Measurements from ENCODE around the gene SLC24A2. TPM values are rescaled to one million over a fixed set of nuclear protein-coding genes. Genes with fewer than 3 reads are reported as not detected.
"Not testable (repeated sequence)": the region's sequence is repeated elsewhere in the genome, so short reads cannot be mapped to it uniquely, and the experiment has no call there.

The SLC24A2 gene
- not detected in 2 replicates for total RNA-seq

DNA sequence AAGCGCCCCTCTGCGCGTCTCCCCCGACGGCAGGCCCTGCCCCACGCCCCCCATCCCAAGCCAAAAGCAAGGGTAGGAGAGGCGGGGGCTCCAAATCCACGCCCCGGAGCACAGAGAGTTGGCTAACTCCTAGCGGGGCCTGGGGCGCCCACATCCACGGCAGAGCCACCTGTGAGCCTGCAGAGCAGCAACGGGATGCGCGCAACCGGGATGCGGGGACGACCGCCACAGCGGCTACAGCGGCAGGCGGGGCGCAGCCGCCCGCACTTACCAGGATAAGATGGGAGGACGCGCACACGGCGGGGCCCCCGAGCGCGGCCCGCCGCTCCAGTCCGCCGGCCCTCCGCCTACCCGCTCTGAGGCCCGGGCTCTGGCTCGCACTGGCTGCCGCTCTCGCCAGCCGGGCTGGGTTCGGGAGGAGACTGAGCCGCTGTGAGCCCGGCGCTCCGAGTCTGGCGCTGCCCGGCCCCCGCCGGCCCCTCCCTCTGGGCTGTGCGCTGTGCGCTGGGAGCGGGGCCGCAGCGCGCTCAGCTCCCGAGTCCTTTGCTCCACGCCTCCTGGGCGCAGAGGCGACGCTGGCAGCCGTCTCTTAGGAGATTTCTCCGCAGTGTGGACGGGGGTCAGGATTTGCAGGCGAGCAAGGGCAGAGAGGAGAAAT lies at the start of gene SLC24A2:
Gene SLC24A2 (minus strand): TSS at position 424 of the 658 bp plus-strand sequence.
- DNase-seq (ENCODE audit: low read depth in 2 of 2), result no peak

DNA sequence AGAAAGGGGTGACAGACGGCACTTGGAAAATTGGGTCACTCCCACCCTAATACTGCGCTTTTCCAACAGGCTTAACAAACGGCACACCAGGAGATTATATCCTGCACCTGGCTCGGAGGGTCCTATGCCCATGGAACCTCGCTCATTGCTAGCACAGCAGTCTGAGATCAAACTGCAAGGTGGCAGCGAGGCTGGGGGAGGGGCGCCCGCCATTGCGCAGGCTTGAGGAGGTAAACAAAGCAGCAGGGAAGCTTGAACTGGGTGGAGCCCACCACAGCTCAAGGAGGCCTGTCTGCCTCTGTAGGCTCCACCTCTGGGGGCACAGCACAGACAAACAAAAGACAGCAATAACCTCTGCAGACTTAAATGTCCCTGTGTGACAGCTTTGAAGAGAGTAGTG lies 44.5 kb upstream of the SLC24A2 start:
- not testable (repeated sequence) for DNase-seq (ENCODE audit: low read depth in 2 of 2)

DNA sequence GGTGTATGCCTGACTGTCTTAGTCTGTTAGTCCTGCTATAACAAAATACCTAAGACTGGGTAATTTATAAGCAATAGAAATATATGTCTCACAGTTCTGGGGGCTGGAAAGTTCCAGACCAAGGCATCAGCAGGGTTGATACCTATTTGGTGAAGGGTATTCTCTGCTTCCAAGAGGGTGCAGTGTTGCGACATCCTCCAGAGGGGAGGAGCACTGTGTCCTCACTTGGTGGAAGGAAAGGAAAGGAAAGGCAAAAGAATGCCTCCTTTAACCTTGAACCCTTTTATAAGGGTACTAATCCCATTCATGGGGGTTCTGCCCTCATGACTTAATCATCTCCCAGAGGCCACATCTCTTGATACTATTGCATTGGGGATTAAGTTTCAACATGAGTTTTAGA lies 42.0 kb upstream of the SLC24A2 start:
- no peak for DNase-seq (ENCODE audit: low read depth in 2 of 2)

DNA sequence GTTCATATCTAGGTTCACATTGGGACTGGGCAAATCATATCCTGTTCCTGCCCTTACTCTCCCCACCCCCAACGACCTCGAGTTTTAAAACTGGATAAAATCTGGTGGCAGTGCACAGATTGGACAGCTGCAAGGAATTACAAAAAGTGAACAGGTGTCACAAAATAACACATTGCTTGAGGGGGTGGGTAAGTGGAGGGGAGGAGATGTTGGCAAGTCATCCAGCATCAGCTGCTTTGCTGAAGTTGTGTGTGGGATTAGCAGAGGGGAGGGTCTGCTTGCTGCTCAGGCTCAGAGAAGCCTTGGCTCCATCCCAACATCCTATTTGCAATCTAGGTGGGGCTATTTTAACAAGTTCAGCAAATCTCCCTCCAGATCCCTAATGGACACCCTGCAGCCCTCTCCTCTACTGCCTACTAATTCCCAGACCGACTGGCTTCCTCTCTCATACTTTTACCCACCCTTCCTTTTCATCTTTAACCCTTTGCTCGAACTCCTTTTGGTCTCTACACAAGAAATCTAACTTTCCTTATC lies 39.8 kb upstream of the SLC24A2 start:
- DNase-seq (ENCODE audit: low read depth in 2 of 2), result no peak

DNA sequence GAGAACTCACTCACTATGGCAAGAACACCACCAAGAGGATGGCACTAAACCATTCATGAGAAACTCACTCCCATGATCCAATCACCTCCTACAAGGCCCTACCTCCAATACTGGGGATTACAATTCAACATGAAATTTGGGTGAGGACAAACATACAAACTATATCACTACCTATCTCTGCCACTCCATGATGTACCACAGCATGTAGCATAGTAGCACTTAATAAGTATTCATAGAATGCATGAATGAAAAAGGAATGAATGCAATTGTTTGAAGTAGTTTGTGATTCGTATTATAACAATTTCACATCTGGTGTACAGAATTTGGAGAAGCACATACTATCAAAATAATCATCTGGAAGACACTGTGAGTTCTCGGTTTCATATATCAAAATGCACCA lies 27.9 kb upstream of the SLC24A2 start:
- DNase-seq (ENCODE audit: low read depth in 2 of 2), result no peak

DNA sequence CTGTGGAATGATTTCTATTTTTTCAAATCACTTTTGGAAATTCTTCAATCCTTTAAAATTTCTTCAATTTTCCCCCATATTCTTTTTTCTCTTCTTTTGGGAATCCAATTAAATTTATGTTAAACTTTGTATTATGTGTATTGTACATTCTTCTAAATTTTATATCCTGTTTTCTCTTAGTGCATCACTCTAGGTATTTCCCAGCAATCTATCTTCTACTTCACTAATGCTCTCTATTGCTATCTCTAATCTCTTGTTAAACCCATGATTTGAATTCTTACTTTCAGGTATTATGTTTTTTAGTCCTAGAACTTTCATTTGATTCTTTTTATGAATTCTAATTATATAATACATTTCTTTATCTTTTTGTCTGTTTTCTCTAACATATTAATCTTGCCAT lies 23.4 kb upstream of the SLC24A2 start:
- no peak for DNase-seq (ENCODE audit: low read depth in 2 of 2)

DNA sequence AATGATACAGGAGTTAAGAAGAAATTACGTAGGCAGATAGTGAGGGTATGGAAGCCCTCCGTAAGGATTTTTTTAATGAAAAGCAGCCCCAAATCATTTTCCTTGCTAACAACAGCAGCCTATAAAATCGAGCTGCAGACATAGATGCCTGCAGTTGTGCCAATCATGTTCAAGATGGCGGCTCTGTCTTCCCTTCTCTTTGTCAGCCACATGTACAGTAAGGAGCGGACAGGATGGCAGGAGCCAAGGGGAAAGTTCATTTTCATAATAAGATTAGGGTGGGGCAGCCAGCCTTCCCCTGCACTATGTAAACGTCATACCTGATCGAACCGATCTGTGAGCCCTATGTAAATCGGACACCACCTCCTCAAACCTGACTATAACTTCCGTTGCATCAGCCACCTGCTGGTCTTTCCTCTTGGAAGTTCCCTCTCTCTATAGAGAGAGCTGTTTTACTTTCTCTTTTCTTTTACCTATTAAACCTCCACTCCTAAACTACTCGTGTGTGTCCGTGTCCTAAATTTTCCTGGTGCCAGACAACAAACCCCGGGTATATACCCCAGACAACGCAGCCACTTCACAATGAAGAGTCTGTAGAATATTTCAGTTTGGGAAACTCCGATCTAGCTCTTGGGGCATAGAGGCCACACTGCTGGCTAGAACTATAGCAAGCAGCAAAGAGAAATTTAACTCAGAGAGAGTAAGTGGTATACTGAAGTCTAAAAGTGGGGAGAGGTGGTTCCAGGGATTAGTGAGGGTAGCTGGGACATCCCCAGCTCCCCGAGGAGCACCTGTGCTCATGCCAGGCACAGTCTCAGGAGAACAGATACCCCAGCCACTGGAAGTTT lies 20.8 kb upstream of the SLC24A2 start:
- DNase-seq (ENCODE audit: low read depth in 2 of 2), result no peak

DNA sequence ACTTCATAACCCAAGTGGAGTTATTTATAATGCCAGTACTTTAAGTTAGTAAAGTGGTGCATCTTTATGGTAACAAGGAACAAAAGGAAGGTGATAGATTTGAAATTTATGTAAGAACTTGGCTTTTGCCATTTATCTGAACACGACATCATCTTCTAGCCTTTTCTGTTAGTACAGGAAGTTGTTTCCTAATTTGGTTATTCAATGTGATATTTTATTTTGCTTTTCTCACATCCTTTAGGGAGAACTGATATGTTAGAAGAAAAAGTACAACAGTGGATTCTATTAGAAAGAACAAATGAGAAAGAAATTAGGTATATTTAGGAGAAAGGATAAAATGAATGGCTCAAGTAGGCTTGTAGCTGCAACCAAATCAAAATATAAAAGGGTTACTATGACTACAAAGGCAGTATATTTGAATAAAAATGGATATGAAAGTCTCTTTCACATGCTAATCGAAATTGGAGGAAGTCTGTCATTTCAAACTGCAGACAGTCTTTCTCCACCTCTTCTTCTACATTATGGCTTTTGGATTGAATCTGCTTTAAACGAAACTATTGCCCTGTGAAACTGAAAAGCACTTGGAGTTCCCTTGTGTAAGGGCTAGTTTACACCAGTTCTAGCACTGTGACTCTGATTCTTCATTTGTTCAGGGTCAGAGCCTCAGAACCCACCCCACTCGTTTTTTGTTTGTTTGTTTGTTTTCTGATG lies 18.5 kb upstream of the SLC24A2 start:
- DNase-seq (ENCODE audit: low read depth in 2 of 2), result no peak

DNA sequence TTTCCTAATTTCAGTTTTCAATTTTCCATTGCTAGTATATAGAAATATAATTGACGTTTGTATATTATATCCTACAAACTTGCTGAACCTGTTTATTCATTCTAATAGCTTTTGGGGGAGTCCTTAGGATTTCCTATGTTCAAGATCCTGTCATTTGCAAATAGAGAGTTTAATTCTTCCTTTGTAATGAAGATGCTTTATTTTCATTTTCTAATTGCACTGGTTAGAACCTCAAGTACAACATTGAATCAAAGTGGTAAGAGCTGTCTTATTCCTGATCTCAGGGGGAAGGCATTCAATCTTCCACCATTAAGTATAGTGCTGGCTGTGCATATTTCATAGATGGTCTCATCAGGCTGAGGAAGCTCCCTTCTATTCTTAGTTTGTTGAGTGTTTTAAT lies 15.6 kb upstream of the SLC24A2 start:
- DNase-seq (ENCODE audit: low read depth in 2 of 2), result no peak

DNA sequence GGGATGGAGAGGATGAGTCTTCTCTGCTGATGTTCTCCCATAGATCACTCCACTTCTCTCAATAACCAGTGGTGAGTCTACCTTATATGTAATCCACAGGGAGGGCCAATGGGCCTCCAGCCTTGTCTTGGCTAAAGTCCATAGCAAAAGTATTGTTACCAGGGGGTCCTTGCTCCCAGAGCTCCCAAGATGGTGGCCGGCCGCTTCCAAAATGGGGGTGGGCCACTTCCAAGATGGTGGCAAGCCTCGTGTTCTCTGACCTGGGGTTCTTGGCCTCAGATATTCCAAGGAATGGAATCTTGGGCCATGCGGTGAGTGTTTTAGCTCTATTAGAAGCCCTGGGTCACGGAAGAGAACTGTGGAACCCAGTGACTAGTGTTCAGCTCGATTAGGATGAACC lies 12.0 kb upstream of the SLC24A2 start:
- no peak for DNase-seq (ENCODE audit: low read depth in 2 of 2)

DNA sequence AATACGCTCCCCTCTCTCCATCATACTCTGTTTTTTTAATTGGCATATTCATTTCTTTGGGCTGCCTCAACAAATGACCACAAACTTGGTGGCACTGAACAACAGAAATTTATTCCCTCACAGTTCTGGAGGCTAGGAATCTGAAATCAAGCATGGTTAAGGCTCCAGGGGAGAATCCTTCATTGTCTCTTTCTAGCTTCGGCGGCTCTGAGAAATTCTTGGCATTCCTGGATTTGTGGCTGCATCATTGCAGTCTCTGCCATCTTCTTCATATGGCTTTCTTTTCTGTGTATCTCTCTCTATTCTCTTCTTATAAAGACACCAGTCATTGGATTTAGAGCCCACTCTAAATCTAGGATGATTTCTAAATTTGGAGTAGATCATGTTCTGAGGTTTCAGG lies 10.9 kb upstream of the SLC24A2 start:
- no peak for DNase-seq (ENCODE audit: low read depth in 2 of 2)

DNA sequence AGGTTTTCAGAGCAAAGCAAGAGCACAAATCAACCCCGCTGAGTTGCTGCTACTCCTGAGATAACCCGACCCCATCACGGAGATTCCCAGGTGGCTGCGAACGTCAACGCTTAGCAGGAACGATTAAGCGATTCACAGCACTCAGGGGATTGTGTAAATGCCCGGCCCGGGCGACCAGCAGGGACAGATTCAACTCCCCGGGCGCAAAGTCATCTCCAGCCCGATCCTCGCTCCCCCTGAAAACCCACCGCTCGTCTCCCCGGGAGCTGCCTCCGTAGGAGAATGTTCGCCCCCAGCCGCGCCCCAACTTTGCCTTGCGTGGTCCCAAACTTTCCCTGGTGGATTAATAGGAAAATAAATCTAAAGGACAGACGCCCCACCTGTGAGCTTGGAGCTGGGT lies 685 bp downstream of the SLC24A2 start:
- DNase-seq (ENCODE audit: low read depth in 2 of 2), result no peak

DNA sequence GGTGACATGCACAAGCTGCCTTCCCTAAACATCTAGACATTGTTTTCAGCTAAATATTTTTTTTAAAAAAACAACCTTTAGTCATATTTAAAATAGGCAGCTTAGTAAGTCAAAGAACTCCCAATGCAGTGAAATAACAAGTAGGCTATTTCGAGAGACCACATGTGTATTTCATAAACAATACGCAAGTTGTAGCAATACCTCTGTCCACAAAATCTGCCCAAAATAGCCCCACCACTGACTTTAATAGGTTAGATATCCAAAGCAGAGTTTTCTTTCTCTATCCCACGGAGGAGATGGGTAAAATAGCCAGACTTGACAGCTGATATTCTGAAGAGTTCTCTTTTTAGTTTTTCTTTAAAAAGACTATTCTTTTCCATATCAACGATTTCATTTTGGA lies 1.2 kb downstream of the SLC24A2 start:
- DNase-seq (ENCODE audit: low read depth in 2 of 2), result no peak

DNA sequence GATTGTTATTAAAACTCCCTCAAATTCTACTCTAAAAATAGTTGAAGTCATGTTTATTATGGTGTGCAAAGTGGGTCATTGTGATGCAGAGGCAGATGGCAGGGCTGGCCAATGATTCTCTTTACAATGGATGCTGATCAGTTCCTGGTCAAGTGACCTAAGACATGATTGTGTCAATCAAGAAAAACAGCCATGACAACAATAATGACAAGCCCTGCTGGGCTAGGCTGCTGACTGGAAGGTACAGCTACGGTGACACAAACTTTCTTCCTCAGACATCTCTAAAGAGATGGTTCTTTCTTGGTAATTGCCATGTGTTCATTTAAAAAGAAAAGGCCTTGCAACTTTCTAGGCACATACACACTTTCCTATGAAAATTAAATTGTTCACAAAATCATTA lies 3.6 kb downstream of the SLC24A2 start:
- DNase-seq (ENCODE audit: low read depth in 2 of 2), result no peak

DNA sequence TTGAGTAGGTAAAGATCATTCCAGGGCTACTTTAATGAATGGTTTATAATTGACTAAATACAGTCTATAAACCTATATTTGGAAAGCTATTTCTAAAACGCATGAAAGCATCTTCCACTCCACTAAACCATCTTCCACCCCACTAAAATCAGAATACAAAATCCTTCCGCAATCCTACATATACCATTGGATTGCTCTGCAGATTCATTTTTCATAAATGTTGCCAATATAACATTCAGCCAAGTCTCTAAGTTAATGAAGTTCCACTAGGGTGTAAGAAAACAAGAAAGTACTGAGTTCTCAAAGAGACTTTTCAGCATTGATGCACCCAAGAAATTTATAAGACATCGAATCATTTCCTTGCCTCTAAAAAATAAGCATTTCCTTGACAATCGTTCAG lies 4.7 kb downstream of the SLC24A2 start:
- no peak for DNase-seq (ENCODE audit: low read depth in 2 of 2)

DNA sequence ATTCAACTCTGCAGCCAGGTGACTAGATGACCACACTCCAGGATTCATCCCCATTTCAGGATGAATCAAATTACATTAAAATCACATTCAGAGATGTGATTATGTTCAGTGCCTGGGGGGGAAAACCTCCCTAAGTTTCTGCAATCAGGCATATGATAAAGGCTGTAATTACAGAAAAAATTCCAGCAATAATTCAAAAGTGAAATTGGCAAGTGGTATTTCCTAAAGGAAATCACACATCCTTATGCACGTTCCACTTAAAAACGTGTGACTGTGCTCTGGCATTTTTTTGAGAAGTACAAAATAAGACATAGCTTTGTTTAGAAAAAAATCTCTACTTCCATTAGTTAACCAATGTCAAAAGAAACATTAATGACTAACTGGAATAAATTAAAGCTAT lies 5.3 kb downstream of the SLC24A2 start:
- no peak for DNase-seq (ENCODE audit: low read depth in 2 of 2)

DNA sequence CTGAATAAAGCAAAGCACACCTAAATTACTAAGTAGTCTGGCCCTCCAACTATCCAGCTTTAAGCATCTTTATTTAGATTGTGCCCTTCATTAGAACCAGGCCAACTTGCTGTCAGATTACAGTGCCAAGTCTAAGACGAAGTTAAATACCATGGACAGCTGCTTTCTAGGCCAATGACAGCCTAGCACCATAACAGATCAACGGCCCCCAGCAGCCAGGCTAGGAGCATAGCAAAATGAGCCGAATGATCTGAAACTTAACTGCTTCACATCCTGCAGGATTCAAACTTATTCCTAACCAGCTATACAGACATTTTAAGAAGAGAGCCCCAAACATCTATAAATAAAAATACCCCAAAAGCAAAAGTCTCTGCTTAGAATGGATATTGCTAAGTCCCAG lies 6.8 kb downstream of the SLC24A2 start:
- DNase-seq (ENCODE audit: low read depth in 2 of 2), result peak; percentile 21 to 27

DNA sequence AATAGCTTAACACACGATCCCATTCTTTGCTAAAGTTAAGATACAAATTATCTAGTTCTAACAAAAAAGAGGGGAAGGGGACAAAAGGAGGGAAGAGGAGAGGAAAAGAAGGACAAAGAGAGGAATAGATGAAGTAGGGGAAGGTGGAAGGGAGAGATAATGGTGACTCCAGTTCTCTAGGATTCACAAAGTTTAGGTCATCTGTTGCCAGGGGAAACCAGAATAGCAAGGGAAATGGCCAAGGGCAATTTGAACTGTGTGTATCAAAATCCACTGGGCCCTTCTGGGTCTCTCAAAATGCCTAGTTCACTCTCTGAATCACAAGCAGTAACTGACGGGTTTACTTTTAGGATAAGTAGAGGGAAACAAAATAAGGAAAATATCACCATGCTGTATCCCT lies 7.6 kb downstream of the SLC24A2 start:
- no peak for DNase-seq (ENCODE audit: low read depth in 2 of 2)

DNA sequence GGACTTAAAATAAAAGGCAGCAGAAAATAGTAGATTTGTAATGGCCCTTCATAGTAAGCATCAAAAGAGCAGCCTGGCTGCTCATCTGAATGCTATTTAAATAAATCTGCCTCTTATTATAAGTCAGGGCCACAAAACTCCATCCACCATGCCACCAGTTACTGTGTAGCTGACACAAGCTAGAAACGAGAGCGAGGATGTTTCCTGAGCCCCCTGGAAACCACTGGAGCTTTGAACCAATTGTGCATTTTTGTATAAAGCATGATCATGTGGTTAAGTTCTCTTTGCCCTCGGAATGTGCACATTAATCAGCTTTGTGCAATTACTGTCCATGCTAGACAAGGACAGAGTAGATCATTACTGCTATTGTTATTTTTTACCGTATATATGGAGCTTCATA lies 17.4 kb downstream of the SLC24A2 start:
- no peak for DNase-seq (ENCODE audit: low read depth in 2 of 2)

DNA sequence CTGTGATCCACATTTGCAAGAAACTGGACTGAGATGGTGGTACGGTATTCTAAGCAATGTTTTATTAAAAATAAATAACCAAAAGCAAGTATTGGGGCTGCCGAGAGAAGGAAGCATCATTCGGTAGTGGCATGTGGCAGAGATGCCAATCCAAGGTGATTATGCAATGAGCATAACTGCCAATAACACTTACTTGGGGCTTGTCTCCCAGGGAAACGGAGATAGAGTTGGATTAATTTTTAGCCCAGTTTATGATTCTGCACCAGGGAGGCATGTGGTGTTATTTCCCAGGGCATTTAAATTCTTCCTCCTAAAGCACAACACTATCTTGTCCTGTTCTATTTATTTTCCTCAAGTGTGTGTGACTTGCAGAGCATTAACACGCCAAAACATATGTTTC lies 17.9 kb downstream of the SLC24A2 start:
- no peak for DNase-seq (ENCODE audit: low read depth in 2 of 2)

DNA sequence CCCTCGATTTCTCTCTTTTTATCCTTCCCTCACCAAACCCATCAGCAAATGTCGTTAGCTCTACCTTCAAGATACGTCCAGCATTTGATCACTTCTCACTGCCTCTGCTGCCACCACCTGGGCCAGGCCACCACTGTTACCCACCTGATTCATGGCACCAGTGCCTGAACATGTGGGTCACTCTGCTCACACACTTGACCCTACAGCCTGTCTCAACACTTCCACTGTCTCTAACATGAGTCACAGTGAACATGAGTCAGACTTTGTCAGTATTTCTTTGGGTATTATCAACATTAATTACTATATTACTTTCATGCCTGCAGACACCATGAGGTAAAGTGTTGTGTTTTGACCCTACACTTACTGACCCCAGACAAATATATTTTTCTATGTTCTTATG lies 19.6 kb downstream of the SLC24A2 start:
- peak in 1 of 2 donors; percentile 3 for DNase-seq (ENCODE audit: low read depth in 2 of 2)

DNA sequence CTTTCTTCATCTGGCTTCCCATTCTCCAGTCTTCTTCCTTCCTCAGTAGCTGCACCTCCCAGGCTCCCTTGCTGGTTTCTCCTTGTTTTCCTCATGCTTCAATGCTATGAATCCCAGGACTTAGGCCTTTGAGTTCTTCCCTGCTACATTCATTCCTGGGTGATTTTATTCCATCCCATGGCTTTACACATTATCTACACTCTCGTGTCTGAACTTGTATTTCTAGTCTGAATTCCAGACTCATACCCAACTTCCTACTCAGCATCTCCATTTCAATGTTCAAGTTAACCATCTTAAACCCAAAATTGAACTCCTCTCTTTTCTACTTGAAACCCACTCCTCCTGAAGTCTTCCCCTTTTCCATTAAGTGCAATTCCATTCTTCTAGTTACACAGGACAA lies 20.0 kb downstream of the SLC24A2 start:
- DNase-seq (ENCODE audit: low read depth in 2 of 2), result no peak

Measured in lung microvascular endothelial cell (primary cell).